ENCODE results near the gene BORCS5.
"Not testable (repeated sequence)": the region's sequence is repeated elsewhere in the genome, so short reads cannot be mapped to it uniquely, and the experiment has no call there.

The BORCS5 gene

DNA sequence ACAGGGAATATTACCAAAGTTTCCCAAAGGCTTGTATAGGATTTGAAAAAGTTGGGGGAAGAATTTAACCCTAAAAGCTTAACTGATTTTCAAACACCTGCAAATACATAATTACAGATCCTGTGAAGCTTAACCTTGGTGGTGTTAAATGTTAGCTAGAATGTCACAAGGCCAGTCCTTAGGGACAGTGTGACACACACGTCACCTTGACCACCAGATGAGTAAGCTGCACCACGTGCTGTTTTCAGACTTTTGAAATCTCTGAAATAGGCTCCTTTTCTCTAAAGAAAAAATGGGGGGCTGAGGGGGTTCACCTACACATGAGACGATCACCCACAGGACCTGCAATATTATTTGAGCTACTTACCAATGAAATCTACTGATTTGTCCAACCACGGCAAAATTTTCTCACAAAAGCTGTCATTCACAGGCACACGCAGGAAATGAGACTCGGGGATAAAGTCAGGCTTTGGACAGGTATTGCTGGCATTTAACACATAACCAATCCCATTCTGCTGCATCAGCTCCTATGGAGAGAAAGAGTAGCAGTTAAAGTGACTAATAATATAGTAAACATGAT, 129.9 kb downstream of the BORCS5 start:
- no peak for DNase-seq (ENCODE audit: low read depth in 3 of 3)

DNA sequence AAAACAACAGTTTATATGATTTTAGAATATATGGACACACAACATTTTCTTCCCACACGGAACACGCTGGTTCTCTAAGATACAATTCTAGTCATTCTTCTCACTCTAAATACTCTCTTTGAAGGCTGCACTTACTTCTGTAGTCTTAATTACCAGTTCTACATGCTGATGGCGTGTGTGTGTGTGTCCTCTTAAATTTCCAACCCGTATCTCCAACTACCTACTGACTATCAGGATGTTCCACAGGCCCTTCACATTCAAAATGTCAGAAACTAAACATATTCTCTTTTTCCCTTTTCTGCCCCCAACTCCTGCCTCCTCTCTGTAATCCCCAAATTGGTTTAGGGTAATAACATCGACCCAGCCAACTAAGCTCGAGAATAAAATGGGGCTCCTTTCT, 130.6 kb downstream of the BORCS5 start:
- DNase-seq (ENCODE audit: low read depth in 3 of 3) = no peak

DNA sequence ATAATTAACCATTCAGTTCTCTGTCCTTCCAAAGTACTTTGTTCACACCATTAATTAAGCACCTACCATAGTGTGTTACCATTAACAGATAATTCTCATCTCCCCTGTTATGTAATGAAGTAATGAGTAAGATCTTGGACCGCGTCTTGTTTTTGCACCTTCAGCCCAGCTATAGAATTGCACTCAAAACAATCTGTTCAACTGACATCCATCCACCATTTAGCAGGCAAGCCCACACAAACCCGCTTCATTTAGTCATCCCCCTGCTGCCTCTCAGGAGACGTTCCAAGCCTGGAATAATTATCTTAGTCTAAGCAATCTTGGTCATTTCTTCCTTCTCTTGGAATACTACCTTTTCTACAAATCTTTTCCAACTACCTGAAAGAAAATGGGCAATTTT, 131.4 kb downstream of the BORCS5 start:
- DNase-seq (ENCODE audit: low read depth in 3 of 3) = no peak

DNA sequence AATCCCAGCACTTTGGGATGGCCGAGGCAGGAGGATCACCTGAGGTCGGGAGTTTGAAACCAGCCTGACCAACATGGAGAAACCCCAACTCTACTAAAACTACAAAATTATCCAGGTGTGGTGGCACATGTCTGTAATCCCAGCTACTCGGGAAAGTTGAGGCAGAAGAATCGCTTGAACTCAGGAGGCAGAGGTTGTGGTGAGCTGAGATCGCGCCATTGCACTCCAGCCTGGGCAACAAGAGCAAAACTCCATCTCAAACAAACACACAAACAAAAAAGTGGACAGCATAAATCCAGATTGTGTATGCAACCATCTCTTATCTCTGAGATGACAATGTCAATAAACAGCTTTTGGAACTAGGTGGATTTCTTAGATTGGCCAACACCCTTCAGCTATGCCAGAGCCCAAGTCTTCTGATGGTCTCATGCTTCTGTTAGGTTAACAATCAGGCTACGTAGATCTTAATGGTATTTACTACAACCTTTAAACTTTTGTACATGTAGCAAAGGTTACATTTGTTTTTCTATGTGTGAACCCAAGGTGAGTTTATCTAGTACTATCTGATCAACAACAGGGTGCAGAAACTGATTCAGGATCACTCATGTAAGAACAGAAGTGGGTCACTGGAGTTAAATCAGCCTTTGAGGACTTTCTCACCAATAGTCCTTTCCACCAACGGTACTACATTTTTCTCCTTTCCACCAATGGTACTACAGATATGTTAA, 132.1 kb downstream of the BORCS5 start:
- no peak for DNase-seq (ENCODE audit: low read depth in 3 of 3)

DNA sequence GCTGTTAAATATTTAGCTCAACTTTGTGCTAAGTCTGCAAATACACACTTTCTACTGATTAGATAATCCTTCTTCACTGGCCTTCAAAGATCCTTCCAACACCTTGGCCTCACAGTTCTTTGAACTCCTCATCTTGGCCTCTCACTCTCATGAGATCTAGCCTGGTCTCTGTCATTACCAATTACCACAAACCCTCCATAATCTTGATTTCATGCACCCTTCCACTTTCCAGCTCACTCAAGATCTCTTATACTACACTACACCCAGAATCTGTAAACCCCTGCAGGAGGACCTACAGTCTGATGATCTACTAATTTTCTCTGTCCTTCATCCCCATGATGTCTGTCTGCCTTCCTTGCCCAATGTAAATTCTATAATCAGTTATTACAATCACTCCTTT, 134.7 kb downstream of the BORCS5 start:
- DNase-seq (ENCODE audit: low read depth in 3 of 3) = no peak

DNA sequence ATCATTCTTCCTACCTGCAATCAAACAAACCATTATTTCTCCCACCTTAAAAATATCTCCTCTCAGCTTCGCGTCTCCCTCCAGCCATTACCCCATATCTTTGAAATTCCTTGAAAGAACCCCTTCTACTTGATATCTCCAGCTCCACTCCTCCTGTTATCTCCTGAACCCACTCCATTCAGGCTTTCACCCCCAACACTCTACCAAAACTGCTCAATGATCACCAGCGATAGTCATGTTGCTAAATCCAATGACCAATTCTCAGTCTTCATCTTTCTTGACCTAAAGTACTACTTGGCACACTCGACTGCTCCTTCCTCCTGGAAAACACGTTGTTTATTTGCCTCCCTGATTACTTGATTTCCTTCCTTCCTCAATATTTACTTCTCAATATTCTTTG, 135.7 kb downstream of the BORCS5 start:
- no peak for DNase-seq (ENCODE audit: low read depth in 3 of 3)

DNA sequence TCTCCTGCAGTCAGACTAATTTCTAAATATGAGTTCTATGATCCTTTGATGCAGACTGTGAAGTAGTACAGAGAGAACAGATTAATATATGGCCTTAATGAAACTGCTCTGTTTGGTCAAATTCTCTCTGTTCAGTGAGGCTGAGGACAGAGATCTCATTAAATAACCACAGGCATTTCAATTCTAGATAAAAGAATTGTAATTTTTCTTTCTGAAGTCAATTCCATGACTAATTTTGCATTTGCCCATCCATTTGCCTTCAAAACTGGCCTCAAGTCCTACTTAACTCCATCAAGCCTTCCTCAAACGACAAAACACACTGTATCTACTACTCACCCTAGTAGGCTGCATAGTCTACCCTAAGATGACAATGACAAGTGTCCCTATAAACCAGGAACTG, 138.7 kb downstream of the BORCS5 start:
- no peak for DNase-seq (ENCODE audit: low read depth in 3 of 3)

DNA sequence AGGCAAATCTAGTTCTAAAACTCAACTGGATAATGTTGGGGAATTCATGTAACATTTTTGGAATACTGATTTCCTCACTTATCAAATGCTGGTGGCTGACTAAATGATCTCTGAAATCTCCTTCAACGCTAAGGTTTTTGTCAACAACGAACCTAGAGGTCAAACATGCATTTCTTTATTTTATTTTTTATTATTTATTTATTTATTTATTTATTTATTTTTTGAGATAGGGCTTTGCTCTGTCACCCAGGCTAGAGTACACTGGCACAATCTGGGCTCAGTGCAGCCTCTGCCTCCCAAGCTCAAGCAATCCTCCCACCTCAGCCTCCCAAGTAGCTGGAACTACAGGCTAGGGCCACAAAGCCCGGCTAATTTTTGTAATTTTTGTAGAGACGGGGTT, 141.3 kb downstream of the BORCS5 start:
- DNase-seq (ENCODE audit: low read depth in 3 of 3) = no peak

DNA sequence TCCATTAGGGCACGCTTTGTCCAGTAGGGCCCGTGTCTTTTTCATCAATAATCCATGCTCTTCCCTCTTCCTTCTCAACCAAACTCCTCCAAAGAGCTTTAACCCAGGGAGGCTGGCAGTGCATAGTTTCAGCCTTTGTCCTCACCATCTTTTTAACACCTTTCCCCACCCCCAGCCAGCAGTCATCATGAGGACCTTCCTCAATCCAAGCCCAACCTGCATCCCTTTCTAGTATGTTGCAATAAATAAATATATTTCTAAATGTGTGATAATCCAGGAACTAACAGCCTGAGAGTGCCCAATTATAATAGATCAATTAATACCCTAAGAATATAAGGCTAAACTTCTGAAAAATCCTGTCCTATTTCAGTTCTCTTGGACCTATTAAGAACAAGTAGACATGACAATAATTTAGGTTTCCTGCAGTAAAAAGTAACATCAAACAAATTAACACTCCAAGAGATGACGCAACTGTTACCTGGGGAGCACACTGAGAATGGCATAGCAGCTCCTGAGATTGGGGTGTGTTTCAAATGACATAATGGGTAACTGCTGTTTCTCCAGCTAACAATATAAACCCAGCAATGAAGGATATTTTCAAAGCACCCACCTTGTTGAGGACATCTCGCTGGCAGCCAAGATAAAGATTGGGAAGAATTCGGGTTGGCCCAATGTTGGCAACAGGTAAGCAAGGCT, 143.2 kb downstream of the BORCS5 start:
- DNase-seq (ENCODE audit: low read depth in 3 of 3) = no peak

DNA sequence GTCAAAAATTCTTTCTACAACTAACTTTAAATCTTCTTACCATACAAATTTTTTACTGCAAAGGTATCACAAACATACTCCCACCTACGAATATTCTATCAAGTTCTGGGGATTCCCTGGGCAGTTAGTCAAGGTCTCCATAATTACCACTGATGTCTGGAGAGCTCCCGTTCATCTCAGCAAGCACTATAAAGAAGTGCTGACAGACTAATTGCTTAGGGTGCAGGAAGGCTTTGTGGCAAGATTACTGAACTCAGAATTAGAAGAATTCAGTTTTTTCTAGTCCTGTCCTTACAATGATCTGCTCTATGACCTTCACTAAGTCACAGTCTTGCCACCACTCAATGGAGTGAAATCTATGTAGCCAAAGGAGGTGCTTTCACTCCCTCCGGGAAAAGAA, 144.2 kb downstream of the BORCS5 start:
- no peak for DNase-seq (ENCODE audit: low read depth in 3 of 3)

DNA sequence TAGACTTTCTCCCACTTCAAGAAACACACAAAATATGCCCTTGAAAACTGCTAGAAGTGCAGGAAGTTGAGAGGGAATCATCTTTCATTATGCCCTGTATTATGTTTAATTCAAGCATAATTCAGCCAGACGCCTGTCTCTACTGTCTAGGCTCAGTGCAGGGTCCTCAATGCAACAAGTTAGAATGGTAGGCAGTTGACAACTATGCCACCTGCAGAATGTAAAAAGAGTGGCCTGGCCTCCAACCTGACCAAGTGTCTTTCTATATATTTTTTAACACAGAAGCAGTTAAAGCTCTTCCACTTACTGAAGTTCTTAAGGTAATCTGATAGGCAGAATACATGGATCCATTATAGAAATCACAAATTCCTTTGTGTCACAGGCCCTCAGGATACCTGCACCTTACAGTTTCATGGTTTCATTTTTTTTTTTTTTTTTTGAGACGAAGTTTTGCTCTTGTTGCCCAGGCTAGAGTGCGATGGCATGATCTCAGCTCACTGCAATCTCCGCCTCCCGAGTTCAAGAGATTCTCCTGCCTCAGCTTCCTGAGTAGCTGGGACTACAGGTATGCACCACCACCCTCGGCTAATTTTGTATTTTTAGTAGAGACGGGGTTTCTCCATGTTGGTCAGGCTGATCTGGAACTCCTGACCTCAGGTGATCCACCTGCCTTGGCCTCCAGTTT, 145.4 kb downstream of the BORCS5 start:
- DNase-seq (ENCODE audit: low read depth in 3 of 3) = not testable (repeated sequence)

DNA sequence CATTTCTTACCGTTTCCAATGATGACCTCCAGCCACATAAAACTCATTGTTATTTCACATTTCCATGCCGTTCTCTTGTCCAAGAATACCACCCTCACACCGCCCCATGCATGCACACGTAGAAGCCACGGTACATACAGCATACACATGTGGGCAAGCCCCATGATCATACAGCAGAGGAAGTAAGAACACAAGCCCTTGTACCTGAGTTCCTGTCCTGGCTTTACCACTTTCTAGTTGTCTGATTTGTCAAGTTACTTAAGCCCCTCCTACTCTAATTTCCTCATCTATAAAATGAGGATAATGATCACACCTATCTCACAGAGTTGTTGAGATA, 145.9 kb downstream of the BORCS5 start:
- DNase-seq (ENCODE audit: low read depth in 3 of 3) = no peak

DNA sequence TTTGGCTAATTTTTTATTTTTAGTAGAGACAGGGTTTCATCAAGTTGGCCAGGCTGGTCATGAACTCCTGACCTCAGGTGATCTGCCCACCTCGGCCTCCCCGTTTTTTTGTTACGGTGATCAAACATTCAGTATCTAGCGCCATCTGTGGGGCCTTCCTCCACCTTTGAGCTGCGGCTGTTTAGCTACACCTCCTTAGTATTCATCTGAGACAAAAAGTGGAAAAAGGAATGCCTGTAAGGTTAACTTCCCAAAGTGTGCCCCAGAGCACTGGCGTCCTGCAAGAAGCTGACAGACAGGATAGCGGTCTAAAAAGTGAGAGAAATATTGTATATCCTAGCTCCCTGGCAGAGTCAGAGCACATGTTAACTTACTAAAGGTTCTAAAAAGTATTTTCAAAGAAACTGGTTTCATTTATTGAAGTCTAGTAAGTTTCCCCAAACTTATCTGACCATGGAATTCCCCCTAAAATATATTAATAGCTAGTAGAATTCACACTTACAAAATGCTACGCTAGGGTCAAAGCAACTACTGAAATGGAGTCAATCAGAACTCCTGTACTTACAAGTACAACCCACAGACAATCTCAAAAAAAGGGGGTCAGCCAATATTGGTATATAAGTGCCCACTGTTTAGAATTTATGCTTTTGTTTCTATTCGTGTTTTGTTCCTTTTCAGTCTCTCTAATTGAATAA, 146.7 kb downstream of the BORCS5 start:
- no peak for DNase-seq (ENCODE audit: low read depth in 3 of 3)

DNA sequence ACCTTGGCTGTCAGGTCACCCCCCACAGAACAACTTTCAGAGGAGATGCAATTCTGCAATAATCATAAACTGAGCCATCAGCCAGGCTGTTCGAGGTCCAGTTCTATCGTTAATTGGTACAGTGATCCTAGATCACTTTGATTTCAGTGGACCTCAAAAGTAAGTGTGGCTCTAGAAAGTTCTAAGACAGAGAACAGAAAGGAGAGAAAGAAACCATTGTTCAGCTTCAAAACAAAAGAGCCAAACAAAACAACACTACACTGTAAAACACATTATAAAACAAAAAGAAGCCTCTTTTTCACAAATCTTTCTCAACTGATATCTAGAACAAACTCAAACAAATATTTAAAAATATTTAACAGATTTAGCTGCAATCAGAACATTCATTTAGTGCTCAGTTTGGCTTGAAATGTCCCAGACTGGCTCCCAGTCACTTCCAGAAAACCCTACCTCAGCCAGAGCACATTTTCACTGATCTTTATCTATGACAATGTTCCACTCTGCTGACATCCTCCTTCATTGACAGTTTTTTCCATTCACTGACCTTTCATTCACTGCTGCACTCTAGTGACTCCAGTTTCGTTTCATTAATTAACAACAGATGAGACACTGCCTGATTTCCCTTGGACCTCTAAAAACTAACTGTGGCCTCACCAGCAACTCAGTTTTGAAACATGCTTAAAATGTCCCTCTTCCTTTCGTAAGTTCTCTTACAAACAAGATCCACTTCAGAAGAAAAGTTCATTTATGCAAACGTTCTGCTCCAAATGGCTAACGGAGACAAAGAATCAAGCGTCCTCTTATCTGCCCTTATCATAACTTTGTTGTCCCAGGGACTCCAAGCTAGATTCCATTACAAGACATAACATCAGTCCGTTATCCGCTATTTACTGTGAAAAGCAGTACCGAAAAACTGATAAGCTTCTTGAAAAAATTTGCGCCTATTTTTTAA, 148.9 kb downstream of the BORCS5 start:
- DNase-seq (ENCODE audit: low read depth in 3 of 3) = no peak

DNA sequence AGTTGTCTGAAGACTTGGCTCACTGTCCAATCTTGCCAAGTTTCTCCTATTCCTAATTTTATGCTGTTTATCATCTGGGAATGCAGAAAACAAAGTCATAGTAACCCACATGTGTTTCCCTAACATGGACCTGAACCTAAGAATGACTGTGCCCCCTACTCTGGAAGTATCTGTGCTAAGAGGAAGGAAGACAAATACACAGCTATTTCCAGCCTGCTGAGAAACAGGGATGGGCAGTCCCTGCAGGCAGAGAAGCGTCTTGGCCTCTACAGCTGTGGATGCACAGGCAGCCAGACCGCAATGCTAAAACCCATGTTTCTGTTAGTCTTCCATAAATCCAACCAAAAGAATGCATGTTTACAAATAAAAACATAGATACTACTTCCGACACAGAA, 149.6 kb downstream of the BORCS5 start:
- no peak for DNase-seq (ENCODE audit: low read depth in 3 of 3)

DNA sequence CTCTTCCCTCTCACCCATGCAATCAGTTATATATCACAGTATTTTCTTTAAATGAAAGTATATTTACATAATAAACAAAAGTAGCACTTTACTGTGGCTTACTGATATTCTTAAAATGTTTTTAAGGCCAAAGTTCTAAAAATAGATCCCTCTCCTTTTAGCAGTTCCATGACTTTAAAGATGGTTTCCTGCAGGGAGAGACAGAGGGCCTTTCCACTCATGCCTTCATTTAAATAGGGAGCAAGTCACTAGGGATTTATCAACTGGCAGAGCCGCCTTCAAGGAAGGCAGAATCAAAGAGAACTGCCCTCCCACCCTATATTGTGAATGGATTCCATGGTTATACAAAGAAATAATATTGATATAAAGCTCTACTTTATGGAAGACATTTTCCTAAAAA, 150.2 kb downstream of the BORCS5 start:
- DNase-seq (ENCODE audit: low read depth in 3 of 3) = no peak

DNA sequence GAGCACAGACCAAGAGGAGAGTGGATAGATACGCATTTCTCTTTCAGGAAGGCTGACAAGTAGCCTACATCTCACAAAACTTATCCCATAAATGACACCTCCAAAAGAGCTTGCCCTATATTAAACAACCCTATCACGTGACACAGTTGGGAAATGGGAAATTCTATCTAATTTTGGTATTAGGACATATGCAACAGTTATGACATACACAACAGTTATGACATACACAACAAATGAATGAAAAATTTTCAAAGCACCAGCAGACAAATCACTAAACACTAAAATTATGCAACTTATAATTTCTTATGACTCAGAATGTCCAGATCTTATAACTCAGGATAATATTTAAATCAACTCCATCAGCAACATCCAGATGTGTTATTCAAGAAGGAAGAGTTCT, 151.7 kb downstream of the BORCS5 start:
- no peak for DNase-seq (ENCODE audit: low read depth in 3 of 3)

DNA sequence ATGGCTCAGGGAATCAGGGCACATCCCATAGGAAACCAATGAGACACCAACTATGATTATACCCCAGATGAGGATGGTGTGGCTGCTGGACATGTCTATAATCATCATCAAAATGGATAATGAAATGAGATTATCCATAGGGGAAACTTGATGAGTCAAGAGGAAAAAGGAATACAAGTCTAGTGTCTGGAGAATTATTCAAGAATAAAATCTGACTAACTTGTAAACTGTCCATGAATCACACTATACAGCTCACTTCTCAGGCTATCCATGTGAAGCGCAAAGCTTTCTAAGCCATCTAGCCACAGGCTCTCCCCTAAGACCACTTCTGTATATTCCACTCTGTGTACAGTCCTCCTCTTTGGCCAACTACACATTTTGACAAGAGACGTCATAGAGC, 153.3 kb downstream of the BORCS5 start:
- DNase-seq (ENCODE audit: low read depth in 3 of 3) = no peak

DNA sequence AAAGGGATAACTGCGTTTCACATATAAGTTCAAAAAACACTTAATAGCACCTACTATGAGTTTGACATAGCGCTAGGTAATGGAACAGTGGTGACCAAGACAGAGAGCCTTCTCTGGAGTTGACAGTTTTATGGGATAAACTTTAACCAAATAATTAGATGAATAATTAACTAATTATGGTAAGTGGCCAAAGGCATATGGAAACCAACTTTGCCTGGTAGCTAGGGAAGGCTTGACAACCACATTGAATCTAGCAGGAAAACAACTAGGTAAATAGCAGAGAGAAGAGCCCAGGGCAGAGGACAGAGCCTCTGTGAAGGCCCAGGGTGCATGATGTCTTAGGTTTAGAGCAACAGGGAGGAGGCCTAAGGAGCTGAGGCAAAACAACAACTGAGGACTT, 153.7 kb downstream of the BORCS5 start:
- no peak for DNase-seq (ENCODE audit: low read depth in 3 of 3)

DNA sequence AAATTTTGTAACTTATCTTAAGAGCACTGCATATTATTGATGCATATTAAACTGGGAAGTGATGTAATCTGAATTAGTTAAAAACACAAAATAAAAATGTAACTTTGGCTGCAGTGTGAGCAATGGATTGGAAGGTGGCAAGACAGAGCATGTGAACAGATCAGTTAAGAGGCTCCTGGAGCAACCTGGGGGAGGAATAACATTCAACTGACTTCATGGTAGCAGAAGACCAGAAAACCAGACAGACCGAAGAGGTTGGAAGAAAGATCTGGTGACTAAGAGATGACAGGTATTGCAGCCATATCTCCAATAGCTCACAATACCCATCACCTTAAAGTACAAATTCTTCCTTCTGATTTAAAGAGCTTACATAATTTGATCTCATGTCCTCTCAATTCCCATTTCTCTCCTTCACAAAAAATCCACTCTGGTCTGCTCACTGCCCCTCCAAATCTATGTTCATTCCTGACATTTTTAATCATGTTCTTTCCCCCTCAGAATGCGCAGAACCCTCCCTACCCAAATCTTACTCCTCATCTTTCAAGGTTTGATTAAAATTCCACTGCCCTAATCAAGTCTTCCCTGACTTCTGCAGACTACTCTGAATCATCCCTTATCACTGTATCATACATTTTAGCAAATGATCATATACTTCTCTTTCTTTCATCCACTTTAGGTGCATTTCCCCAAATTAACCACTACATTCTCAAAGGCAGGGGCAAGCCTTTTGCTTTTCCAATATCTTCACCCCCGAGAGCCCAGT, 154.3 kb downstream of the BORCS5 start:
- DNase-seq (ENCODE audit: low read depth in 3 of 3) = no peak

Data from stimulated activated CD4-positive, alpha-beta T cell treated with anti-CD3 and anti-CD28 coated beads, TNF-alpha, amount 100 ng/mL, for 4 hours (primary cell).